AG08396 (cell line): ENCODE data around the gene KREMEN2.
A peak's percentile ranks its signal among the peaks of the same experiment; 100 is the strongest.

ENCODE experiments used
- DNase-seq: peaks from one replicate; pipeline ENCODE4 v3.0.0; 2012; ENCODE audit warnings: low spot score, mixed read lengths

Gene KREMEN2

DNA sequence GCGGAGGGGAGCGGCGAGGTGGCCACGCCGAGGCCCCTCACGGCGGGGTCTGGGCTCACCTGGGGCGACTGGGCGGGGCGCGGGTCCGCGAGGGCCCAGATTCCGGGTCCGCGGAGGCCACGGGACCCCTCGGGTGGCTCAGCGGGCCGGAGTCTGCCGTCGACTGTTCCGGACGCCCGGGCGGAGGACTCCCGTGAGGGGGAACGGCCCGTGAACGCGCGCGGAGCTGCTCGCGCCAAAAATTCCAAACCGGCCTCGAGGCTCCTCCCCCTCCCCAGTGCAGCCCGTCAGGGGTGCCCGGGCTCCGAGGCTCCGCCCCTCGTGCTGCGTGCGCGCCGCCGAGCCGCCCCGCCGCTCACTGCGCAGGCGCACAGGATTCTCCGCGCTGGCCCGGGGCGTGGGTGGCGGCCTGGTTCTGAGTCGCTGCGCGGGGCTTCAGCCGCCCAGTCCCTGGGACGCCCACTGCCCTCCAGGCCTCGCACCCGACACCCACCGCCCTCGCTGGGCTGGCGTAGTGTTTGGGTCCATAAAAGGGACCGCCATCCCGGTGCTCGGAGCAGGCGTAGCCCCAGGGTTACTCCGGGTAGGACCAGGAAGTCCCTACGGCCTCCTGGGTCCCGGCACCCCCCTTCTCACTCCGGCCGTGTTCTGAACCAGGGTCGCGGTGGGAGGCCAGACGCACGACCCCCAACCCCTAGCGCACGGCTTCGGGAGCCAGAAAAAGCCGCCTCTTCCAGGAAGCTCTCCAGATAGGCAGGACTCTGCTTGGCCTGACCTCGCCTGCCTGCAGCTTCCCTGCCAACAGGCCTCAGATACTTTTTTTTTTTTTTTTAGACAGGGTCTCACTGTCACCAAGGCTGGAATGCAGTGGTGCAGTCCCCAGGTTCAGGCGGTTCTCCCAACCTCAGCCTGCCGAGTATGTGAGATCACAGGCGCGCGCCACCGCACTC, 16.4 kb downstream of the KREMEN2 start, which contains the start of gene PKMYT1:
Gene PKMYT1 (minus strand): TSS at position 220 of the 950 bp plus-strand sequence. CDS start 789 bp downstream, outside the sequence.
- DNase-seq = peak; percentile 100

DNA sequence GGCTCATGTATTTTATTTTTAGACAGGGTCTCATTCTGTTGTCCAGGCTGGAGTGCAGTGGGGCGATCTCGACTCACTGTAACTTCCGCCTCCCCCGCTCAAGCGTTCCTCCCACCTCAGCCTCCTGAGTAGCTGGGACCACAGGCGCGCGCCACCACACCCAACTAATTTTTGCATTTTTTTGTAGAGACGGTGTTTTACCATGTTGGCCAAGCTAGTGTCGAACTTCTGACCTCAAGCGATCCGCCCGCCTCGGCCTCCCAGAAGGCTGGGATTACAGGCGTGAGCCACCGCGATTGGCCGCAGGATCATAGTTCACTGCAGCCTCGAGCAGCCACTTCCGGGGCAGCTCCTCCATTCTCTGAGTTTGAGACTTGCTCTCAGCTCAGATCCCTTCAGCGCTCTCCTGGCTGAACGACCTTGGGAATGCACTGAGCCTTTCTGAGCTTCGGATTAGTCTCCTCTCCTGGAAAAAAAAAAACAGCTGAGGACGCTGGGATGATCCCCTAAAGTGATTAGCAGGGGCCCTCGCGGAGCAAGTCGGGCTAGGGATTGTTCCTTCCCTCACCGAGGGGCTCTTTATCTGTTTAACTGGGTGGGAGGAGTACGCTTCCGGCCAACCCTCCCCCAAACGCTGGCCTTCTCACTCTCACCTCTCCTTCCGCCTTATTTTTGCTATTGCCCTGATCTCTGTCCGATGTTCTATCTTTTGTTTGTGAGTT, 17.3 kb downstream of the KREMEN2 start:
- DNase-seq = no peak

DNA sequence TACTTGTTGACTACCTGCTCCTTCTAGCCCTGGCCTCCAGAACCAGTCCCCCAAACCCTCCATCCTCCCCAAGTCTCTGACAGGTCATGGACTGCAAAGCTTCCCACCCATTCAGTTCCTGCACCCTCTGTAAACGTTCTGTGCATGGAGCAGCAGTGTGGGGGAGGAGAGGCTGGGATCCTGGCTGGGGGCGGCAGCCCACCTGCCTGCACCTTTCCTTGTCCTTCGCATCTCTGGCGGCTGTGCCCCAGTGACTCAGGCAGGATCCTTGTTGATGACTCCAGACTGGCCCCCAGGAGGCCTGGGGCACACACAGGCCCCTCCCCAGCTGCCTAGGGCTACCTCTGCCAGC, 17.8 kb downstream of the KREMEN2 start:
- DNase-seq = no peak

DNA sequence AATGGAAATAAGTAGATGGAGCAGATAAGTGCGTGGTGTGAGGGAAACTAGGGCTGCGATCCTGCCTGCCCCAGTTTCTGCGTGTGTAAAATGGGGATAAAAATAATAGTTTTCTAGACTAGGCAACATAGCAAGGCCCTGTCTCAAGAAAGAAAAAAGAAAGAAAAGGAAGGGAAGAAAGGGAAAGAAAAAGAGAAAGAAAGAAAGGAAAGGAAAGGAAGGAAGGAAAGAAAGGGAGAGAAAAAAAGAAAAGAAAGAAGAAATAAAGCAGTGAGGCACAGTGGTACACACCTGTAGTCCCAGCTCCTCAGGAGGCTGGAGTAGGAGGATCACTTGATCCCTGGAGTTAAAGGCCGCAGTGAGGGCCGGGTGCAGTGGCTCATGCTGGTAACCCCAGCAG, 18.3 kb downstream of the KREMEN2 start:
- no peak for DNase-seq

DNA sequence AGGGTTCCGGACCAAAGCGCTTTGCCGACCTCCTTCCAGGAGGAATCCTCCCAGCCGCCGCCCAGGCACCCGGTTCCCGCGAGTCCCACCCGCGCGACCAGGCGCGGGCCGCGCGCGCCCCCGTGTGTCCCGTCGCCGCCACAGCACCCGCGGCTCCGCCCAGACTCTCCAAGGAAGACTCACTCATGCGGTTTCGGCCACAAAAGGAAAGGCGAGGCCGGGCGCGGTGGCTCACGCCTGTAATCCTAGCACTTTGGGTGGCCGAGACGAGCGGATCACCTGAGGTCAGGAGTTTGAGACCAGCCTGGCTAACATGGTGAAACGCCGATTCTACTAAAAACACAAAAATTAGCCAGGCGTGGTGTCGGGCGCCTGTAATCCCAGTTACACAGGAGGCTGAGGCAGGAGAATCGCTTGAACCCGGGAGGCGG, 19.6 kb downstream of the KREMEN2 start:
- DNase-seq = peak; percentile 96

DNA sequence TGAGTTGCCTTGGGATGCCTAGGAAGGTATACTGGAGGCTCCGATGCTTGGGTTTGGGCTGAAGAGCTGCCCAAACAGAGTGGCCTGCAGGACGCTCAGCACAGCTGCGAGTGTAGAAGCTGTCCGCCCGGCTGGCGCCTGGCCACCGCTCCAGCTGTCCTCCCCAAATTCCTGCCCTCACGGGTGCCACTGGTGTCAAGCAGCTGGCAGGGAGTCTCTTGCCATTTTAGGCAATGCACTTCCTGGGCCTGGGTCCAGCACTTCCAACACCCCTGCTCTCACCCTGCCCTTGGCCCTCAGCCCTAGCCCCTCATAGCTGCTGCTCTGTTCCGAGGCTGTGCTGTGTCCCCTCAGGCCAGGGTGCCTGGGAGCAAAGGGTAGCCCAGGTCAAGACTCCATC, 21.4 kb downstream of the KREMEN2 start:
- no peak for DNase-seq

DNA sequence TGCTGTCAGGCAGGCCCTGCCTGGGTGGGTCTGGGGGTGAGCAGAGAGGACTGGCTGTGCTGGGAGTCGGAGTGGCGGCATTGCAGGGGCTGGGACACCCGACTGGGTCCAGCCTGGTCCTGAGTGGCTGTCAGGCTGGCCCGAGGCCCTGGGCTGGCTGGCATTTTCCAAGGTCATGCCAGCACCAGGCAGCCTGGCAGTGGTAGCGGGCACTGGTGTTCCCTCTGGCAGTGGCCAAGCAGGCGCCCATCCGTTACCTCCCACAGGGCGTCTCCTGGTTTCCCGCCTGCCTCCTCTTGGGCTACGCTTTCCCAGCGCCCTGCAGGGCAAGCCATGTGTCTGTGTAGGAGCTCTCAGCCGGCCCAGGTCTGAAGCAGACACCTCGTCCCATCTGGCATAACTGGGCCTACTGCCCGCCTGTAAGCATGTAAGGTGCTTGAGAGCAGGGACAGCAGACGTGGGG, 21.8 kb downstream of the KREMEN2 start:
- DNase-seq = no peak

DNA sequence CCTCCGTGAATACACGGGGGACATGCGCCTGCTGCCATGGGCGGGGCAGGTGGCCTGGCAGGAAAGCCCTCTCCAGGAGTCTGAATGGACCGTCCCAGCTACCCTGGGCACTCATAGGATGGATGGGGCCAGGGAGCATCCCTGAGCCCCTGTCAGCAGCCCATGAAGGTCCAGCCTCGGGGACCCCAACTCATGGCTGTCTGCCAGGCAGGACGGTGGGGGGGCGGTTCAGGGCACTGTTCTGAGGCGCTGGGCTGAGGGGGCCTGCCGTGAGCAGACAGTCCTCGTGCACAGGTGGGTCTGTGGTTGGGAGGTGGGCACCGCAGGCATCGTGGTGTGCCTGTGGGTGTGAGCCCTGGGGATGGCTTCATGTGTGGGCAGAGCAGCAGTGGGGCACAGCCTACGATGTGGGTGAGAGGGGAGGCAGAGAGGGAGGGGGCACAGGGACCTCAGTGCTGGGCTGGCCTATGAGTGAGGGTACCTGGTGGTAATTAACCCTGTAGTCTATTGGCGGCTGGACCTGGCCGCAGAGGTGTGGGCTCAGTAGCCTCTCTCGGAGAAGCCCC, 22.6 kb downstream of the KREMEN2 start:
- DNase-seq = no peak

DNA sequence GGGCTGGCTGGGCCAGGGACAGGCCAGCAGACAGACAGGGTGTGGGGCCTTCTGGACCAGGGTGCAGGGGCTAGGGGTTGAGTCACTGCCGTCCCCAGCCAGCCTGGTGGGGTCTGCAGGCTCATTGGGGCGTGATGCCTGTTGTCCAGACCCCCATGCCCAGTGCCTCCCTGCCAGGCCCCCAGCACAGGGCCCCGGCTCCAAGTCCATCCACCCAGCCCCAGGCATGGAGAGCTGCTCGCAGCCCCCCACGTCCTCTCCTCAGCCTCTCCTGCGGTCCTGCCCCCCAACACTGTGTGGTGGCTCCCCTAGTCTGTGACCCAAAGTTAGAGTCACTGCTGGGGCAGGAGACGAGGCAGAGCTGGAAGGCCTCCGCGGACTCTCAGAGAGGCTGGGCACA, 23.2 kb downstream of the KREMEN2 start:
- no peak for DNase-seq

DNA sequence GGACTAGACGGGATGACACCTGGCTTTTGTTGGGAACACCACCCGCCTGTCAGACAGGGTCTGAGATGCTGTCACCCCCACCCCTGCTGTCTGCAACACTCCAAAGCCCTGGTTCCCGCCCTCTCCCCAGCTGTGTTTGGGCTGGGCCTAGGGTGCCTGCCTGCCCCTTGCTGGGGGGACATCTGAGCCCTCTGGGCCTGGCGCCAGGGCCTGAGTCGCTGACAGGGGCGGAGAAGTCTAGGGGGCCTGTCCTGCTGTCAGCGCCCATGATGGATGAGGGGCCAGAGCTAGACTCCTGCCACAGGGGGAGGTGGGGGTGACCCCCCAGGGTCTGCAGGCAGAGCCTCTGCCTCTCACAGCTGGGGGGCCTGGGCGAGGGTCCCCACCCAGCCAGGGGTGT, 23.8 kb downstream of the KREMEN2 start:
- DNase-seq = no peak

DNA sequence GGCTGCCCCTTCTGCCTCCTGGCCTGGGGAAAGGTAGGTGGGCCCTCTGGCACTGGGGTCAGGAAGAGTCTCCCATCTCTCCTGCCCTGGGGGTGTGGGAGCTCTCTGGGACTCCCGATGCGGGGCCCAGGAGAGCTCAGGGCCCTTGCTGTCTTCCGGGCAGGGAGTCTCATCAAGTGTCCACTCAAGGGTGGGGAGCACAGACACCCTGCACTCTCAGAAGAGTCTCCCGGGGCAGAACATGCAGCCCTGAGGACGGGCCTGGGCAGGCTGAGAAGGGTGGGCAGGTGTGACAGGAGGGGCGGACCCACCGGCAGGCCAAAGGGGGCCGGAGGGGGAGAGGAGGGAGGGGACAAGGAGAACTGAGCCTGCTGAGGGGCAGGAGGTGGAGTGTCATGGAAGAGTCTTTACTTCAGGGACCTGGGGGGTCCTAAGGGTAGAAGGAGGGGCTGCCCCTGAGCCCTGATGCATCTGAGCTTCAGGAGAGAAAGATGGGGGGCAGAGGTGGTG, 24.6 kb downstream of the KREMEN2 start:
- no peak for DNase-seq

DNA sequence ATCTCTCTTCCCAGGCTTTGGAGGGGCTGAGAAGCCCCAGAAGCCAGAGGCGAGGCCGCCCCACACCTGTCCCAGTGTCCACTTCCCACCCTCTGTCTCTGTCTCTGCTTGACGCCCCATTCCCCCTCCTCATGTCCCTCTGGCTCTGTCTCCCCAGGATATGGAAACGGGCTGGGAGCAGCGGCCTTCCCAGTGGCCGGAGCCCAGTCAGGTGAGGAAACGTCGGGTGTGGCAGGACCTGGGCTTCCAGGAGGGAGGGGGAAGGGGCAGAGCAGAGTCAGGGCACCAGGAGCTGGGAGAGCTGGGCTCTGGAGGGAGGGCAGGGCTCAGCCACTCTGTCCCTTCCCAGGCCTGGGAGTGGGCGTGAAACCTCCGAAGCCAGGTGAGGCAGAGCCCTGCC, 26.8 kb downstream of the KREMEN2 start:
- no peak for DNase-seq

DNA sequence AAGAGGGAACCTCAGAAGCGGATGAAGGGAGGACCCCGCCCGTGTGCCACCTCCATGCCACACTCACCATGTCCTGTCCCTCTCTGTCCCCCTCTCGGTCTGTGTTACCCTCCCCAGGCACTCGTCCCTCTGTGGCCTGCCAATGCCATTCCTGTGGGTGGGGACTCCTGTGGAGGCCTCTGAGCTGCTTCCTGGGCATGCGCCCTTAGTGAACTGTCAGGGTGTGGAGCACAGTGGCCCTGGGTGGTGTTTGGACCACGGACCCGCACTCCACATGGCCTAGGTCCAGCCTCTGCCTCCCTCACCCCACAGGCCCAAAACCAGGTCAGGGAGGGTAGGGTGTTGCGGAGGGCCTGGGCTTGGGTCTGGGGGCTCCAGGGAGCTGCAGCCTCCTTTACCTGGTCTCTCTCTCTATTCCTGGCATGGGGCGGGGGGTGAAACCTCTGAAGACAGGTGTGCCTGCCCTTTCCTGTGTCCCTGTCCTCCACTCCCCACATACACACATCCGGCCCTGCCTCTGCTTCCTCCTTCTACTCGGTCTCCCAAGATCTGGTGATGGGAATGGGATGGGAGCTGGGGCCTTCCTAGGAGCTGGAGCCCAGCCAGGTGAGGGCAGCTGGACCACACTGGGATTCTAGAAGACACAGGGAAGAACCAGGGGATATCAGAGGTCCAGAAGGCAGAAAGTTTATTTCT, 27.6 kb downstream of the KREMEN2 start:
- no peak for DNase-seq

DNA sequence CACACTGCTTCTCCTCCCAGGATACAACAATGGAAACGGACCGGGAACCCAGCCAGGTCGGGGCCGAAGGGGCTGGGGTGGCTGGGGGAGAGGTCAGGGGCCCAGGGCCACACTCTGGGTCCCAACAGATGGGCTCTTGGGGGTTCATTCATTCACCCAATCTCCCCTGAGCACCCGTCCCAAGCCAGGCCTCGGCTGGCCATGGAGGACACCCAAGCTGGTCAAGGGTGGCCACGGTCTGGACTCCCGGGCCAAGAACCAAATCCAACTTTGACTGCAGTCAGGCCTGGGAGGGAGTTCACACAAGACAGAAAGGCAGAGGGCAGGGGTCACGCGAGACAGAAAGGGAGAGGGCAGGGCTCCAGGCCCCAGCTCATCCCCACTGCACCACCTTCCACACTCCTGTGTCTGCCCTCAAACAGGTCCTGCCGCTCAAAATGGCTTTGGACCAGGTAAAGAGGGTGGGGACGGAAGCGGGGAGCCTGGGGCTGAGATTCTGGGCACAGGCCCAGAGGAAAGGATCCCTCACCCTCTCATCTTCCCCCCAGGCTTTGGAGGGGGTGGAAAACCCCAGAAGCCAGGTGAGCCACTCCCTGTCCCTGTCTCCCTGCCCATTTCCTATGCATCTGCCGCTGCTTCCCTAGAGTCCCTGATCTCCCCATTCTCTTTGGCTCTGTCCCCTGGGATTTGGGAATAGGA, 28.5 kb downstream of the KREMEN2 start:
- DNase-seq = no peak

DNA sequence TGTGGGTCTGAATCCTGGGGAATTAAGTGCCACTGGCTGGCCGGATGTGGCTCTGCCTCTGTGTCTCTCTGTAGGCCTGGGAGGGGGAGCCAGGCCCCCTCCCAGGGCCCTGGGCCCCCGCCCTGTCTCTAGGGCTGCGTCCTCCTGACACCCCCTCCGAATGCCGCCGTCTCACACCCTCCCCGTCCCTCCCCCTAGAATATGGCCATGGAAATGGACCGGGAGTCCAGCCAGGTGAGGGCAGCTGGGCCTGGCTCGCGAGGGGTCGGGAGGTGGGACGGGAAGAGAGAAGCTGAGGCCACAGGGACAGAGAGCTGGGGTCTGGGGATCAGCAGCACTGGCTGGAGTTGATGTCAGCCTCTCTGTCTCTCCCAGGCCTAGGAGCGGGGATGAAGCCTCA, 32.2 kb downstream of the KREMEN2 start:
- DNase-seq = no peak

DNA sequence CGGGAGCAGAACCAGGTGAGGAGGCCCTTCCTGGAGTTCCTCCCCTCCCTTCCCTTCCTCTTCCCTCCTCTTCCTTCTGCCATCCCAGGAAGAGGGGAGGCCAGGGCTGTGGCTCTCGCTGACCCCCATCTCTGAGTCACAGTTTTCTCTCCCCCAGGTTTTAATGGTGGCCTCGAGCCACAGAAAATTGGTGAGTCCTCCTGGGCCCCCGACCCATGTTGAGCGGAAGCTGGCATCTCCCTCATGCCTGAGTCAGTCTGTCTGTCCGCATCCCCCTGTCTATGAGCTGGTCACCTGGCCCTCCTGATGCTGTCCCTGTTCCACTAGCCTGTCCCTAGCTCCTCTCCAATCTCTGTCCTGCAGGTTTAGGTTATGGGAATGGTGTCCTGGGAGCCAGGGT, 35.9 kb downstream of the KREMEN2 start:
- no peak for DNase-seq

DNA sequence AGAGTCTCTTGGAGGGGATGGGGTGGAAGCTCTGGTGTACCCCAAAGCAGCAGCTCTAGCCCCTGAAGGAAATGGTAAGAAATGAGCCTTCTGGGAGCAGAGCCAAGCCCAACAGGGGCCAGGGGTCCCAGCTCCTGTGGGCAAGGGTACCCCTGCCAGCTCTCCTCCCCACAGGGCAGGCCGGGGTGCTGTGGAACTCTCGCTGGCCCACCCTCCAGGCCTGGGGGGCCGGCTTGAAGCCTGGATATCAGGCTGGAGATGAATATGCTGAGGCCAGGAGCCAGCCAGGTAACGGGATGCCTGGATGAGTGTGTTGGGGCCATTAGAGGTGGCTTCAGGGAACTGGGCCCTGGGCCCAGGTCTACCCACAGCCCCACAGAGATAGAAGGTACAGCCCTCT, 36.5 kb downstream of the KREMEN2 start:
- no peak for DNase-seq

DNA sequence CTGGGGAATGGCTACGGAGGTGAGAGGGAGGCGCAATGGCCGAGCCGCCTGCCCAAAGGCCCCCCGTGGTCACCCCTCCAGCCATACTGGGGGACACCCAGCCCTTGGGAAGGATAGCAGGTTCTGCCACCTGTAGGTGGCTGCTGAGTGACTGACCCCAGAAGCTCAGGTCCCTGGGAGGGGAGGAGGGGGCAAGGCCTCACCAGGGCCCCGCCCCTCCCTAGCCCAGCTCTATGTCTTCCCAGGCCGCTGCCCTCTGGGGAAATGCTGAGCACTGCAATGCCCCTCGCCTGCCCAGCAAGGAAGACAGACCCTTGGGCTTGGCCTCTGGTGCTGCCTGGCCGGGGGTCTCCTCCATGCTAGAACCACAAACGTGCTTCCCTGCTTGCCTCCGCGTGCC, 37.2 kb downstream of the KREMEN2 start:
- no peak for DNase-seq

DNA sequence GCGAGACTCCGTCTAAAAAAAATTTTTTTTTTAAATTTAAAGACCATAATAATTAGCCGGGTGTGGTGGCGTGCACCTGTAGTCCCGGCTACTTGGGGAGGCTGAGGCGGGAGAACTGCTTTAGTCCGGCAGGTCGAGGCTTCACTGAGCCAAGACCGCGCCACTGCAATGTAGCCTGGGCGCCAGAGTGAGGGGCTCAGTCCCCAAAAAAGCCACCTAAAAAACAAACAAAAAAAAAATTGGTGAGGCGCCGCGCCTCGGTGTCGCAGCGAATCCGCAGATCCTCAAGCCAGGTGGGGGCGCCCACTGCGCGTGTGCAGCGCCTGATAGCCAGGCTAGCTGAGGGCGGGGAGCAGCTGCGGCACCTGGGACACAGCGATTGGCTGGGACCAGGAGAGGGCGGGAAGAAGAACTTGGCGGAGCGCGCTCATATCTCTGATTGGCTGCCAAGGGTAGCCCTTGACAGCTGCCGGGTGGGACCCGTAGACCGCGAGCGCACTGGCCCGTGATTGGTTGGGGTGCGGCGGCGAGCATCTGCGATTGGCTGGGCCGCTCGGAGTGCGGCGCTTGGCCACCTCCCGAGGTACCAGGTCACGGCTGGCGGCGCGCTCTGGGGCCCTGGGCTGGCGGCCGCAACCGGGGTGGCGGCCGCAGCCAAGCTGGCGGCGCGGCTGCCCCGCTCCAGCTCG, 39.7 kb downstream of the KREMEN2 start:
- DNase-seq = peak; percentile 99

DNA sequence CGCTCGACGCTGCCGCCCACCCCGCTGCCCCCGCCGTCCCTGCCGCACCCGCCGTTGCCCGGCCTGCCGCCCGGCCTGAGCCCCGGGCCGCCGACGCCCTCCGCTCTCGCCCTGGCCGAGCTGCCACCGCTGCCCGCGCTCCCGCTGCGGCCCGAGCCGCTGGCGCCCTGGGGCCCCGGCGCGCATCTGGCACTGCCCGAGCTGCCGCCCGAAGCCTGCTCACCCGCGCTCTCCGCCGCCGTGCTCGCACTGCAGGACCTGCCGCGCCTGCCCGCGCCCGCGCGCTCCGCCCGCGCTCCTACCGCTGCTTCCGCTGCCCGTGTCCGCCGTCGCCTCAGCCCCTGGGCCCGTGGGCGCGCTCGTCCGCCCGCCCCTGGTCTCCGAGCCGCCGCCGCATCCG, 40.2 kb downstream of the KREMEN2 start:
- DNase-seq = peak; percentile 46
